Activated T-cell treated with anti-CD3 and anti-CD28 coated beads, Interleukin-2, amount 50 U/mL, for 72 hours (primary cell): ENCODE results near the gene TAPBPL. TPM values are rescaled to one million over a fixed set of nuclear protein-coding genes. Genes with fewer than 3 reads are reported as not detected.
"Not testable (repeated sequence)": the region's sequence is repeated elsewhere in the genome, so short reads cannot be mapped to it uniquely, and the experiment has no call there.

Experiments
- ATAC-seq, 2 donors: fragments of 150-1000 bp; cut with Tn5 transposase; replicated peaks in 1 of 2; 2 replicates each; pipeline ENCODE4 v1.10.0; 2021; ENCODE audit warnings: moderate library complexity in 2 of 2, mild to moderate bottlenecking in 1 of 2
- DNase-seq, 2 donors: peaks; one replicate each; pipeline ENCODE4 v3.0.0; 2021 to 2022; ENCODE audit warnings: mixed read lengths in 1 of 2
- H3K27ac Mint-ChIP-seq: one replicate; pipeline ENCODE4 v1.8.0; 2022; ENCODE audit warnings: mild to moderate bottlenecking, moderate library complexity, mixed read lengths
- H3K27me3 Mint-ChIP-seq: one replicate; pipeline ENCODE4 v1.8.0; 2022; ENCODE audit warnings: low read depth, mixed read lengths
- H3K36me3 Mint-ChIP-seq, 2 donors: one replicate each; pipeline ENCODE4 v1.8.0; 2022; ENCODE audit warnings: mixed read lengths in 2 of 2, mild to moderate bottlenecking in 1 of 2; ENCODE audit not compliant: insufficient read depth in 2 of 2
- H3K4me1 Mint-ChIP-seq: one replicate; pipeline ENCODE4 v1.8.0; 2022; ENCODE audit warnings: low read depth, mixed read lengths
- H3K4me3 Mint-ChIP-seq, 2 donors: one replicate each; pipeline ENCODE4 v1.8.0; 2022; ENCODE audit warnings: mild to moderate bottlenecking in 2 of 2, mixed read lengths in 2 of 2, moderate library complexity in 2 of 2
- H3K9me3 Mint-ChIP-seq, 2 donors: one replicate each; pipeline ENCODE4 v1.8.0; 2022; ENCODE audit warnings: mixed read lengths in 2 of 2
- total RNA-seq, 2 donors: library from RNA; stranded (reverse); gene quantifications; one replicate each; pipeline ENCODE4 v1.2.3, GENCODE V29; 2022

Gene TAPBPL
- total RNA-seq, 2 donors from 2014 or later: 26.0 to 29.6 TPM

- Mint-ChIP-seq H3K27ac (peak overlapping the region; percentile 100), H3K27me3 (no peaks in the 10 kb centered on the region), H3K4me1 (peaks cover 82% of the 10 kb centered on the region), H3K4me3 (peak overlapping the region; percentile 92 to 98), H3K9me3 (no peaks in the 10 kb centered on the region), H3K36me3 (no peaks in the 10 kb centered on the region)
- ATAC-seq (peak; percentile 87 to 90), DNase-seq (peak; percentile 91 to 96)
Measured at GRCh38 chr12:6426882-6427671, 24.8 kb upstream of the TAPBPL start.

GRCh38 chr12:6427796-6428195 lies 24.0 kb upstream of the TAPBPL start:
- peak overlapping the region; percentile 92 to 98 for H3K4me3 Mint-ChIP-seq
- H3K36me3 Mint-ChIP-seq, ATAC-seq, H3K27me3 Mint-ChIP-seq, H3K9me3 Mint-ChIP-seq, DNase-seq: not testable (repeated sequence)
- H3K4me1 Mint-ChIP-seq: peaks cover 89% of the 10 kb centered on the region
- H3K27ac Mint-ChIP-seq: peak overlapping the region; percentile 100

- H3K4me1 Mint-ChIP-seq: peaks cover 92% of the 10 kb centered on the region
- H3K9me3 Mint-ChIP-seq: no peaks in the 10 kb centered on the region
- no peak for ATAC-seq
- H3K27me3 Mint-ChIP-seq: no peaks in the 10 kb centered on the region
- H3K27ac Mint-ChIP-seq: peak overlapping the region; percentile 100
- no peak for DNase-seq
- peak overlapping the region; percentile 92 to 98 for H3K4me3 Mint-ChIP-seq
- no peaks in the 10 kb centered on the region for H3K36me3 Mint-ChIP-seq
Measured at GRCh38 chr12:6428326-6428725, 23.5 kb upstream of the TAPBPL start.

GRCh38 chr12:6430124-6430989 lies 21.5 kb upstream of the TAPBPL start:
- Mint-ChIP-seq H3K4me3 (peak overlapping the region; percentile 79 to 81), H3K4me1 (peaks cover 92% of the 10 kb centered on the region), H3K27me3 (no peaks in the 10 kb centered on the region), H3K36me3 (no peaks in the 10 kb centered on the region), H3K9me3 (no peaks in the 10 kb centered on the region), H3K27ac (peak overlapping the region; percentile 88)
- DNase-seq (peak; percentile 56 to 63), ATAC-seq (peak in 1 of 2 donors; percentile 5)

GRCh38 chr12:6432991-6433390 lies 18.9 kb upstream of the TAPBPL start:
- H3K27ac Mint-ChIP-seq: no peak overlapping the region
- DNase-seq (no peak), ATAC-seq (no peak)
- no peaks in the 10 kb centered on the region for H3K27me3 Mint-ChIP-seq
- peaks cover 87% of the 10 kb centered on the region for H3K4me1 Mint-ChIP-seq
- H3K36me3 Mint-ChIP-seq: peaks cover 0 to 2% of the 10 kb centered on the region in 2 donors
- H3K9me3 Mint-ChIP-seq: no peaks in the 10 kb centered on the region
- peak overlapping the region; percentile 57 to 58 for H3K4me3 Mint-ChIP-seq

DNA sequence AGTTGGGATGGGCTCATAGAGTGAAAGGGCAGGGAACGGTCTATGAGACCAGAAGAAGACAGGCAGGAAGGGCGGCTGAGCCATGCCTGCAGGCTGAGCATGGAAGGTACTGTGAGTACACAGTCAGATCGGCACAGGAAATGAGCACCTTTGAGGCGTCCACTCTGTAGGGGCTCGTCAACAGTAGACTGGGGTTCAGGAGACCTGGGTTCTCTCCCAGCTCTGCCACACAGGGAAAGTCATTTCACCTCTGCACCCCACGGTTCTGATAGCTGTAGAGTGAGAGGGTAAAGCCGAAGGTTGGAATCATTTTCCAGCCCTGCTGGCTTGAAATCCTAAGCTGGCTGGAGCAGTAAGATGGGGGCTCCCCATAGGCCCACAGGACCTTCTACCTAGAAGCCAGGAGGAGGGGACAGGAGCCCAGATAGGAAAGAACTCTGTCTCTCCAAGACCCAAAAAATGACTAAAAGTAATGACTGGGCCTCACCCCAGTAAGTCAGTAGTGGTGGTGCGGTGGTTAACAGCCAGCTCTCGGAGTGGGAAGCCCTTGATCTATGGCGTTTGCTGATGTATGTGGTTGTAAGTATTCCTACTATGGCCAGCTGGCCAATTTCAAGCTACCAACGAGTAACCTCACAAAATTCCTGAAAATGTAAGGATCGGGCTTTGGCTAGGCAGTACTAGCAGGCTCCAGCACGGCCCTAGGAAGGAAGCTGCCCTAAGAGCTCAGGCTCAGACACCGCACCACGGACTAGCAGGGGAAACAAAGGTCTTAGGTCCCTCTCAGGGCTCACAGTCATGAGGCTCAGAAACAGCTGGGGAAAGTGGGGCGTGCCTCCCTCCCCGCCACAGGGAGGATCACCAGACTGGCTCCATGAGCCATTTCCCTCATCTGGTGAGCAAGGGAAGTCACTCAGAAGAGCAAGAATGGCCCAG lies 17.4 kb upstream of the TAPBPL start:
- peaks cover 91% of the 10 kb centered on the region for H3K4me1 Mint-ChIP-seq
- DNase-seq (peak; percentile 60 to 71), ATAC-seq (peak; percentile 90 to 92)
- H3K27me3 Mint-ChIP-seq: no peaks in the 10 kb centered on the region
- H3K36me3 Mint-ChIP-seq: peaks cover 0 to 2% of the 10 kb centered on the region in 2 donors
- H3K27ac Mint-ChIP-seq: peak overlapping the region; percentile 93
- no peaks in the 10 kb centered on the region for H3K9me3 Mint-ChIP-seq
- peak overlapping the region; percentile 83 to 87 for H3K4me3 Mint-ChIP-seq

- Mint-ChIP-seq H3K4me1 (peaks cover 82% of the 10 kb centered on the region), H3K4me3 (no peak overlapping the region), H3K27me3 (no peaks in the 10 kb centered on the region), H3K27ac (no peak overlapping the region), H3K36me3 (peaks cover 0 to 2% of the 10 kb centered on the region in 2 donors), H3K9me3 (no peaks in the 10 kb centered on the region)
- ATAC-seq (peak; percentile 35 to 41), DNase-seq (no peak)
Measured at GRCh38 chr12:6435961-6436715, 15.7 kb upstream of the TAPBPL start.

GRCh38 chr12:6437586-6437985 lies 14.3 kb upstream of the TAPBPL start:
- Mint-ChIP-seq H3K4me3 (no peak overlapping the region), H3K36me3 (peaks cover 0 to 2% of the 10 kb centered on the region in 2 donors), H3K9me3 (no peaks in the 10 kb centered on the region), H3K27ac (no peak overlapping the region), H3K27me3 (no peaks in the 10 kb centered on the region), H3K4me1 (peaks cover 84% of the 10 kb centered on the region)
- DNase-seq (no peak), ATAC-seq (no peak)

DNA sequence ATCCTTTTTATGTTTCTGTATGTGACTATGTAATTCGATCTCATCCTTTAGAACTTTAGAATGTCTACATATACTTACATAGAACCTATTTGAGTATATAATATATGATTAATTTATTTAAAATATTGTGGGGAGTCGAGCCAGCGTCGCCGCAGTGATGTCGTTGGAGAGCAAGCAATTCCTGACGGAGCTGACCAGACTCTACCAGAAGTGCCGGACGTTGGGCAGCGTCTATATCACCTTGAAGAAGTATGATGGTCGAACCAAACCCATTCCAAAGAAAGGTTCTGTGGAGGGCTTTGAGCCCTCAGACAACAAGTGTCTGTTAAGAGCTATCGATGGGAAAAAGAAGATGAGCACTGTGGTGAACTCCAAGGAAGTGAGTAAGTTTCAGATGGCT lies 13.5 kb upstream of the TAPBPL start:
- H3K27ac Mint-ChIP-seq: no peak overlapping the region
- DNase-seq (no peak), ATAC-seq (no peak)
- no peak overlapping the region for H3K4me3 Mint-ChIP-seq
- H3K27me3 Mint-ChIP-seq: no peaks in the 10 kb centered on the region
- peaks cover 0 to 5% of the 10 kb centered on the region in 2 donors for H3K36me3 Mint-ChIP-seq
- H3K4me1 Mint-ChIP-seq: peaks cover 84% of the 10 kb centered on the region
- H3K9me3 Mint-ChIP-seq: no peaks in the 10 kb centered on the region

DNA sequence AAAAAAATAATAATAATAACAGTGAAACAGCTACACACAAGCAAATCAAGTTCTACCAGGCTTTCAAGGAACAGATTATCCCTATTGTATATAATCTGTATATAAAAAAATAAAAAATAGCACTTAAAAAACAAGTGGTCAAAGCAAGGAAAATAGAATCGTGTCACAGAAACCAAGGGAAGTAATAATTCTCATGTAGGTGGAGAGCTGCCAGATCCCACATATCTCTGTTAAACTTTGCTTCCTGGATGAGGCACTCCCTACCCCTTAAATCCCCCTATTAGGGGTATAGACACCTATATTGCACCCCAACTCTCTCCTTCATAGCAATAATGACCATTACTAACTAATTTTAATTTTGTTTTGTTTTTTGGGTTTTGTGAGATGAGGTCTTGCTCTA lies 11.5 kb upstream of the TAPBPL start:
- no peaks in the 10 kb centered on the region for H3K9me3 Mint-ChIP-seq
- no peak for ATAC-seq
- H3K27ac Mint-ChIP-seq: peak overlapping the region; percentile 23
- peaks cover 83% of the 10 kb centered on the region for H3K4me1 Mint-ChIP-seq
- DNase-seq: no peak
- H3K27me3 Mint-ChIP-seq: no peaks in the 10 kb centered on the region
- no peak overlapping the region for H3K4me3 Mint-ChIP-seq
- peaks cover 1 to 12% of the 10 kb centered on the region in 2 donors for H3K36me3 Mint-ChIP-seq

GRCh38 chr12:6442836-6443235 lies 9.0 kb upstream of the TAPBPL start:
- Mint-ChIP-seq H3K27ac (peak overlapping the region; percentile 91), H3K4me3 (peak overlapping the region; percentile 94 to 99), H3K4me1 (peaks cover 88% of the 10 kb centered on the region), H3K36me3 (peaks cover 5 to 17% of the 10 kb centered on the region in 2 donors), H3K9me3 (no peaks in the 10 kb centered on the region), H3K27me3 (no peaks in the 10 kb centered on the region)
- DNase-seq (no peak), ATAC-seq (no peak)
